GM20431 (cell line): ENCODE data around the gene RNF145.

Experiments
- in situ Hi-C: fragments of 300-500 bp; cut with MseI, MboI; formaldehyde crosslinking; loops from one replicate; pipeline ENCODE4 v1.15.0; 2020; ENCODE audit warnings: low sequenced_read_pairs; ENCODE audit not compliant: unreplicated experiment

RNF145 gene

GRCh38 chr5:159199225-159199624, 10.1 kb downstream of the RNF145 start:
- in situ Hi-C loops = no loop called here

DNA sequence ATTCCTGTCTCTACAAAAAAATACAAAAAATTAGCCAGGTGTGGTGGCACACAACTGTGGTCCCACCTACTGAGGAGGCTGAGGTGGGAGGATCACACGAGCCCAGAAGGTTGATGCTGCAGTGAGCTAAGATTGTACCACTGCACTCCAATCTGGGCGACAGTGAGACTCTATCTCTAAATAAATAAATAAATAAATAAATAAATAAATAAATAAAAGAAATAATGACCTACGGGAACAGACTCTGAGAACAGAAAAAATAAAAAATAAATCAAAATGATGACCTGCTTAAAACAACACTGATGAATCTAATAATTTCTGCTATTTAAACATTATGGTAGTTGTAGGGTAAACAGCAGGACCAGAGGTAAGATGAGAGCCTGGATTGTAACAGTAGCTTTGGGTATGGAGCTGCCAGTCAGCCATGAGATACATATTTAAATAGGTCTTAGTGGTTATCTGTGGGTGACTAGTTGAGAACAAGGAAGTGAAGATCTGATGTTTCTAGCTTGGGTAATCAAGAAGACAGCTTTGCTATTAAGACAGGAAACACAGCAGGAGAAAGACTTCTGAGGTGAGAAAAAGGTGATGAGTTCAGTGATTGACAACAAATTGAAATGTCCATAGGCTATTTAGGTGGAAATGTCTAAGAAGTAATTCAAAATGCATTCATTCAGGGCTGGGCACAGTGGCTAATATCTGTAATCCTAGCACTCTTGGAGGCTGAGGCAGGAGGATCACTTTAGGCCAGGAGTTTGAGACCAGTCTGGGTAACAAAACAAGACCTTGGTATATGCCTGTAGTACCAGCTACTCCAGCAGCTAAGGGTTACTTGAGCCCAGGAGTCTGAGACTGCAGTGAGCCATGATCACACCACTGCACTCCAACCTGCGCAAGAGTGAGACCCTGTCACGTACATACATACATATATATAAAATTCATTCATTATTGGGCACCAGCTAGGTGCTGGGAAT, 11.0 kb downstream of the RNF145 start:
- in situ Hi-C loops = no loop called here

DNA sequence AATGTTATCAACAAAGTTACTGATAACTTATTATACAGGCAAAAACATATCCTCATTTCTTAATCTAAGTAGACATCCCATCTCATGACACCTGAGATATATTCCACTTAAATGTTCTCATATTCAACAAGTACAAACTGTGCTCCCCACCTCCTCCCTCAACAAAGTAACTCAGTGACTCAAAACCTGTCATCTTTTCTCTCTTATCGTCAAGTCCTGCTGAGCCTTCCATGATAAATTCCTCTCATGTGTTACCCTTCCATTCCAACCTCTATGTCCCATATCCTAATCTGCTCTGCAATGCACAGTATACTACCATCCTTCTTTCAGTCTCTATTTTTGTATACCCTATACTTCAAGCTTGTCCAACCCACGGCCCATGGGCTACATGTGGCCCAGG, 13.6 kb downstream of the RNF145 start:
- in situ Hi-C loops = no loop called here

DNA sequence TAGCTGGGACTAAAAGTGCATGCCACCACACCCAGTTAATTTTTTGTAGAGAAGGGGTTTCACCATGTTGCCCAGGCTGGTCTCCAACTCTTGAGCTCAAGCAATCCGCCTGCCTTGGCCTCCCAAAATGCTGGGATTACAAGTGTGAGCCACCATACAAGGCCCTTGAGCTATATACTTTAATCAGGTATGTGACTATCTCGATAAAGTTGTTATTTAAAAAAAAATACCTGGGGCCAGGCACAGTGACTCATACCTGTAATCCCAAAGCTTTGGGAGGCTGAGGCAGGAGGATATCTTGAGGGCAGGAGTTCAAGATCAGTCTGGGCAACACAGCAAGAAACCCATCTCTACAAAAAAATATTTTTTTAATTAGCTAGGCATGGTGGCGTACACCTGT, 19.2 kb downstream of the RNF145 start:
- in situ Hi-C loops = no loop called here

- in situ Hi-C loops = no loop called here
Observed at GRCh38 chr5:159189310-159189709, 20.0 kb downstream of the RNF145 start.

DNA sequence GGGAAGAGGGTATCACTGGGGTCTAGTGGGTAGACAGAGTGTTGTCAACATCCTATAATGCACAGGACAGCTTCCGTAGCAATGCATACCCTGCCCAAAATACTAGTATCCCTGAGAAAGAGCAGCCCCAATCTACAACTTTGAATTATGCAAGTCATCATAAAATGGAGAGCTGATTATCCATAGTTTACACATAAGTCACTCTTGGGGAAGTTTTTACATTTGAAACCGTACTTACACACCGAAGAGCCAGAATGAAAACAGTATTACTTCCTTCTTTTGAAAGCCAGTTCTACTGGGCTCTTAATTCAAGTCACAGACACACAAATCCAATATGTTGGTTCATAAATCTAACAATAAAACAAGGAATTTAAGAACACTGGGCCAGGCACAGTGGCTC, 21.6 kb downstream of the RNF145 start:
- in situ Hi-C loops = no loop called here

- in situ Hi-C loops = no loop called here
Observed at GRCh38 chr5:159186319-159186718, 23.0 kb downstream of the RNF145 start.

DNA sequence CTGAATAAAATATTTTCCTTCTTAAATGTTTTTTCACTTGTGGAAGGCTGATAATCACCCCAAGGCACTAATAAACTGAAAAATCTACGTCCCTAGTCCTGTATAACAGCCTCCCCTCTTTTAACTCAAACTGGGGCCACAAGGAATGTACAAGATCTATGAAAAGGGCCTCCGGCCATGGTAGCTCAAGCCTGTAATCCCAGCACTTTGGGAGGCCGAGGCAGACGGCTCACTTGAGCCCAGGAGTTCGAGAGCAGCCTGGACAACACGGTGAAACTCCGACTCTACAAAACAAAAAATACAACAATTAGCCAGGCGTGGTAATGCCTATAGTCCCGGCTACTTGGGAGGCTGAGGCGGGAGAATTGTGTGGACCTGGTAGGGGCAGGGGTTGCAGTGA, 23.6 kb downstream of the RNF145 start:
- in situ Hi-C loops = no loop called here

DNA sequence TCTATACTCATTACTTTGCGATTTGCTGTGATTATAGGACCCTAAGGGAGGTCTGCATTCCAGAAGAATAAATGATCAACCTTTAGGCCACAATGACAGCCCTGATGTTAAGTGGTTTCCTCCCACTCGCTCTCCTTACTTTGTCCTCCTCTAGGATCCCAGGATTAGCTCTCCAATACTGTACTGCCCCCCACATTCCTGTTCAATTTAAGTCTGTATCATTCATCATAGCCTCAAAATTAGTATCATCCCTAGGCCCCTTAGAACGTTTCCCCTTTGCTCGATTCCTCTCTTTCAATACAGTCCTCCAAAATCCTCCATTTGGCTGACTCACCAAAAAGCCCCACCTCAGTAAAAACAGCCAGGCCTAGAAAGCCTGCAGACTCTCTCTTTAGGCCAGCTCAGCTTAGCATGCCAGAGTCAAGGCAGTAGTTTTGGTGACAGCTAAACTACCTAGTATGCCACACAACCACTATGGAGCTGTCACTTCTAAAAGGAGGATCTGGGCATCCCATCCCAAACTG, 24.4 kb downstream of the RNF145 start:
- in situ Hi-C loops = no loop called here

DNA sequence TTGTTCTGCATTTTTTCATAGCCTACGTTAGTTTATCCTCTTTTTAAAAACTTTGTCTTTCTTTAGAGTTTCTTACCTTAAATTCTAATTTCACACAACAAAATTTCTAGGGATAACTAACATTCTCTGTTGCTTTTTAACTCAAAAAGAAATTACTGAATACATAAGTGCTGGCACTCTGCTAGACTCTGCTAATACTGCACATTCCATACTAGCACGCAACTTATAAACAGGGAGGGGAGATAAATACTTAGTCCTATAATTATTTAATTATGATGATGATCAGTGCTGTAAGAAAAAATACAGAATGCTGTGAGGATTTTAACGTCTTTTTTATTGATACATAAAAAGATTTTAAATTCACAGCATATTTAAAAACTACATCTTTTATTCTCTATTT, 25.1 kb downstream of the RNF145 start:
- in situ Hi-C loops = no loop called here

- in situ Hi-C loops = no loop called here
Observed at GRCh38 chr5:159183247-159183646, 26.1 kb downstream of the RNF145 start.

GRCh38 chr5:159182691-159183090, 26.7 kb downstream of the RNF145 start:
- in situ Hi-C loops = no loop called here

GRCh38 chr5:159181651-159182050, 27.7 kb downstream of the RNF145 start:
- in situ Hi-C loops = no loop called here

DNA sequence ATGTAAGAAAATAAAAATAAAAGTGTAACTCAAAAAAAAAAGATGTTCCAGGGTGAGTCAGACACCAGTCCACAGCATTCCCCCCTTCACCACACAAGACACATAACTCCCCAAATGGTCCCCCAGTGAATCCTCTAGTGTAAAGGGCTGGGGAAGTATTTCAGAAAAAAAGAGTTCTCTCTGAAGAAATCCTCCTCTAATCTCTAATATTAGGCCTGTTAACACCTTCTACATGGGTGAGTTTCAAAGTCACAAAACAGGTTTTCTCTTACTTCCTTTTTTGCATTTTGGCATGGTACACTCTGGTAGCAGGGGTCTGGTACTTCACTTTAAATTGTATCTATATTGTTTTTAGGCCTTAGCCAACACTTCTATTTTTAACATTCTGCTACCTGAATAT, 28.2 kb downstream of the RNF145 start:
- in situ Hi-C loops = no loop called here

- in situ Hi-C loops = no loop called here
Observed at GRCh38 chr5:159179529-159180305, 29.6 kb downstream of the RNF145 start.

DNA sequence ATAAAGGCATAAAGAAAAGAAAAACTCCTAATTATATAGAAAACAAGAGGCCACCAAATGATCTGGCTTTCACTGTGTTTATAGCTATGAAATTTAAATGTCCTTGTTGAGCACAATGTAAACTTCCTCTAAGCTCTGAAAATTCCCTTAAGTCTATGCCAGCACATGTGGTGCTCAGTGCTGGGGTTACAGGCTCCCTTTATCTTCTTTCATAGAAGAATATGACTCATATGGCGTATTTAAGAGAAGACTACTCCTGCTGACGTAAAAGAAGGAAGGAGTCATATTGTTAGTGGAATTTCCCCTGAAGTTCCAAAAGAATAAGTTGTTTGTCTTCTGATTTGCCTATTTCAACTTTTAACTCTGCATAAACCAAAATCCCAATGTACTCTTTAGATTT, 30.4 kb downstream of the RNF145 start:
- in situ Hi-C loops = no loop called here

DNA sequence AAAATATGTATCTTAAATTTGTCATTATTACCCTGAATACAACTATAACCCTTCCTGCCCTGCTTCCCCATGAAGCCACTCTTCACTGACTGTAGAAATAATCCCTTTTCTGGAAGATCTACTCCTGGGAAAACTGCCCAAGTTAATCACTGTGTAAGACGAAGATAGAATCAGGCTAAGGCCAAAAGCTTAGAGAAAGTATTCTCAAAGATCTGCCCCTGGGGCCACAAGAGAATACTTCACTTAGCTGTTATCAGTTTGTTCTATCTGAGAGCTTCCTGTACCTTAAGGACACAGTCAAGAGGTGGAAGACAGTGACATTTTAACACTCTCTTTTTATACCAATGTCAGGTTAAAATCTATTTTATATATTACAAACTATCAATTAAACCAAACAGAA, 33.8 kb downstream of the RNF145 start:
- in situ Hi-C loops = no loop called here

DNA sequence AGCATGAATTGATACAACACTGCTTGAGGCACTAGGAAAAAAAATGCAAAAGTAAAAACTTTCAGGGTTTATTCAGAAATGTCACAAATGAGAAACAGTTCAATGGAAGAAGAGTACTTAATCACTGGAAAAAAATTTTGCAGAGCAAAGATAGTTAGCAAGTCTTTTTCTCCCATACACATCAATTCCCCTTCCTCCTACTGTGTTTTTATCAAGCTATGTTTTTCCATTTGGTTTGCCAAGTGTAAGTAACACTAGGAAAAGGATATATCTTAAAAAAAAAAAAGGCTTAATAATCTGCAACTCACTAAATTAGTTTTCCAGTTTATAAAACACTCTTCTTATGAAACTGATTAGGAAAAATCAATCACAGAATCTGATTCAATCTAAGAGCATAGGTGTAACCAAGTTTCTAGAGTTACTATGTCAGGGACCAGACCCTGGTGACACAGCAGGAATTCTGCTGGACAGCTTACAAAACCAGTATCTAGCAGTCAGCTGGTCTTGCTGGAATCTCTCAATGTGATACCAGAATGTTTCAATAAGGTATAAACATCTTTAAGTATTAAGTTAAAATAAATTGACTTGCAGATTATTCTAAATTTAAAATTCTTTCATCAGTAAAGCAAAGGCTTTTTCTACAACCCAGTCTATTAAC, 34.7 kb downstream of the RNF145 start:
- in situ Hi-C loops = no loop called here

- in situ Hi-C loops = no loop called here
Observed at GRCh38 chr5:159171274-159171673, 38.1 kb downstream of the RNF145 start.

DNA sequence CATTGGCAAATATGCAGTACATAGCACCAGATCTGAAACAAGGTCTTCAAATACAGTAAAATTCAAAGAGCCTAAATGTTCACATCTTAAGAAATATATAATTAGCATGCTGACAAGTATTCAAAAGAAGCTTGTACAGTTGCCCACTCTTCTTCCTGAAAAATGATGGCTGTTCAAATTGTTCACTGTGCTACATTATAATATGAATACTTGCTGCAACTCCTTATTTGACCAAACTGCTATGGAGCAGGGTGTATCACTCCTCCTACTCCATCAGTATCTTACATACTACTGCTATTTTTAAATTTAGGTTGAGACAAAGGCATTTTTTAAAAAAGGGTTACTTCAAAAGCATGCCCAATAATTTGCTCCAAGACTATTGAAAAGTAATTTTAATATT, 39.3 kb downstream of the RNF145 start:
- in situ Hi-C loops = no loop called here
